Transverse colon (tissue), 4 donors: ENCODE results near the gene TLK1.

ENCODE experiments used
- EP300 ChIP-seq: sonication (generic); formaldehyde crosslinking; IDR thresholded peaks from one replicate; pipeline ENCODE4 v1.6.1; 2017; ENCODE audit warnings: antibody characterized with exemption, low read depth
- POLR2A ChIP-seq: fragments of 450-650 bp; IDR thresholded peaks from one replicate; pipeline ENCODE4 v1.6.1; 2016; ENCODE audit warnings: antibody characterized with exemption, mild to moderate bottlenecking, moderate library complexity
- POLR2AphosphoS5 ChIP-seq, 3 donors: sonication (generic); formaldehyde crosslinking; IDR thresholded peaks; one replicate each; pipeline ENCODE4 v1.6.1; 2016; ENCODE audit warnings: antibody characterized with exemption in 3 of 3
- TF ChIP-seq, protein P1 (sequence below), 5 experiments: fragments of 200-600 bp in 3 of 5; fragments of 450-650 bp in 2 of 5; sonication (generic) in 3 of 5; IDR thresholded peaks; 1 replicate in 2 of 5; 2 replicates in 3 of 5; pipeline ENCODE4 v1.5.1; 2016 to 2017; ENCODE audit warnings: antibody characterized with exemption in 5 of 5, inconsistent platforms in 3 of 5, mild to moderate bottlenecking in 2 of 5, moderate library complexity in 1 of 5

GRCh38 chr2:171057575-171057974, 103.1 kb downstream of the TLK1 start:
- TF ChIP-seq POLR2AphosphoS5 (IDR thresholded peaks at IDR 0.05) (no peak), POLR2A (no peak), EP300 (no peak)
- TF ChIP-seq, protein P1, sequence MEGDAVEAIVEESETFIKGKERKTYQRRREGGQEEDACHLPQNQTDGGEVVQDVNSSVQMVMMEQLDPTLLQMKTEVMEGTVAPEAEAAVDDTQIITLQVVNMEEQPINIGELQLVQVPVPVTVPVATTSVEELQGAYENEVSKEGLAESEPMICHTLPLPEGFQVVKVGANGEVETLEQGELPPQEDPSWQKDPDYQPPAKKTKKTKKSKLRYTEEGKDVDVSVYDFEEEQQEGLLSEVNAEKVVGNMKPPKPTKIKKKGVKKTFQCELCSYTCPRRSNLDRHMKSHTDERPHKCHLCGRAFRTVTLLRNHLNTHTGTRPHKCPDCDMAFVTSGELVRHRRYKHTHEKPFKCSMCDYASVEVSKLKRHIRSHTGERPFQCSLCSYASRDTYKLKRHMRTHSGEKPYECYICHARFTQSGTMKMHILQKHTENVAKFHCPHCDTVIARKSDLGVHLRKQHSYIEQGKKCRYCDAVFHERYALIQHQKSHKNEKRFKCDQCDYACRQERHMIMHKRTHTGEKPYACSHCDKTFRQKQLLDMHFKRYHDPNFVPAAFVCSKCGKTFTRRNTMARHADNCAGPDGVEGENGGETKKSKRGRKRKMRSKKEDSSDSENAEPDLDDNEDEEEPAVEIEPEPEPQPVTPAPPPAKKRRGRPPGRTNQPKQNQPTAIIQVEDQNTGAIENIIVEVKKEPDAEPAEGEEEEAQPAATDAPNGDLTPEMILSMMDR (IDR thresholded peaks at IDR 0.05): no peak
